SK-N-SH treated with all-trans-retinoic acid at 6 μM for 48 hours (cell line): ENCODE measurements around the gene ERBIN.

Experiments used
- ATAC-seq: fragments of 200-7000 bp; cut with Tn5 transposase; 3 replicates; pipeline ENCODE4 v1.9.1; 2020; ENCODE audit warnings: mild to moderate bottlenecking, moderate library complexity
- BACH2 ChIP-seq: fragments of 250-450 bp; sonication (Bioruptor Pico); IDR thresholded peaks from 2 replicates; pipeline ENCODE4 v1.9.0; 2021; ENCODE audit warnings: mild to moderate bottlenecking, borderline replicate concordance
- CREB5 ChIP-seq: fragments of 250-450 bp; sonication (Bioruptor Pico); IDR thresholded peaks from 2 replicates; pipeline ENCODE4 v1.5.1; 2020; ENCODE audit warnings: low read depth, mild to moderate bottlenecking, moderate library complexity
- CSDC2 ChIP-seq: fragments of 250-450 bp; sonication (Bioruptor Pico); IDR thresholded peaks from 2 replicates; pipeline ENCODE4 v1.5.0; 2020; ENCODE audit warnings: mild to moderate bottlenecking, moderate library complexity
- CSRNP3 ChIP-seq: fragments of 250-450 bp; sonication (Bioruptor Pico); IDR thresholded peaks from 2 replicates; pipeline ENCODE4 v1.5.1; 2021; ENCODE audit warnings: mild to moderate bottlenecking, moderate library complexity
- ESRRG ChIP-seq: fragments of 250-450 bp; sonication (Bioruptor Pico); IDR thresholded peaks from 2 replicates; pipeline ENCODE4 v1.6.1; 2021; ENCODE audit warnings: mild to moderate bottlenecking
- GLIS3 ChIP-seq: fragments of 250-450 bp; sonication (Bioruptor Pico); IDR thresholded peaks from 2 replicates; pipeline ENCODE4 v1.5.0; 2020; ENCODE audit warnings: mild to moderate bottlenecking, moderate library complexity
- ISL1 ChIP-seq: fragments of 250-450 bp; sonication (Bioruptor Pico); IDR thresholded peaks from 2 replicates; pipeline ENCODE4 v2.1.2; 2022; ENCODE audit warnings: mild to moderate bottlenecking, moderate library complexity
- OSR1 ChIP-seq: fragments of 250-450 bp; sonication (Bioruptor Pico); IDR thresholded peaks from 2 replicates; pipeline ENCODE4 v1.8.0; 2022; ENCODE audit warnings: moderate library complexity, mild to moderate bottlenecking, inconsistent platforms
- PATZ1 ChIP-seq: fragments of 250-450 bp; sonication (Bioruptor Pico); IDR thresholded peaks from 2 replicates; pipeline ENCODE4 v1.8.0; 2020; ENCODE audit warnings: mild to moderate bottlenecking, moderate library complexity, borderline replicate concordance
- POU6F1 ChIP-seq: fragments of 250-450 bp; sonication (Bioruptor Pico); IDR thresholded peaks from 2 replicates; pipeline ENCODE4 v1.8.0; 2021; ENCODE audit warnings: low read depth, mild to moderate bottlenecking, moderate library complexity, borderline replicate concordance
- PPARA ChIP-seq: fragments of 250-450 bp; sonication (Bioruptor Pico); IDR thresholded peaks from 2 replicates; pipeline ENCODE4 v1.5.0; 2020; ENCODE audit warnings: mild to moderate bottlenecking, borderline replicate concordance
- RARB ChIP-seq: fragments of 250-450 bp; sonication (Bioruptor Pico); IDR thresholded peaks from 2 replicates; pipeline ENCODE4 v1.8.0; 2021; ENCODE audit warnings: mild to moderate bottlenecking, moderate library complexity
- SNAI2 ChIP-seq: fragments of 250-450 bp; sonication (Bioruptor Pico); IDR thresholded peaks from 2 replicates; pipeline ENCODE4 v1.5.0; 2020; ENCODE audit warnings: mild to moderate bottlenecking, moderate library complexity
- TOX ChIP-seq: fragments of 250-450 bp; sonication (Bioruptor Pico); IDR thresholded peaks from 2 replicates; pipeline ENCODE4 v1.8.0; 2021; ENCODE audit warnings: mild to moderate bottlenecking, moderate library complexity, borderline replicate concordance
- TSHZ2 ChIP-seq: fragments of 250-450 bp; sonication (Bioruptor Pico); IDR thresholded peaks from 2 replicates; pipeline ENCODE4 v1.5.0; 2020; ENCODE audit warnings: mild to moderate bottlenecking, moderate library complexity
- ZFP3 ChIP-seq: fragments of 250-450 bp; sonication (Bioruptor Pico); IDR thresholded peaks from 2 replicates; pipeline ENCODE4 v1.5.0; 2020; ENCODE audit warnings: mild to moderate bottlenecking, moderate library complexity
- ZFP30 ChIP-seq: fragments of 450-650 bp; formaldehyde crosslinking; IDR thresholded peaks from 2 replicates; pipeline ENCODE4 v1.5.0; 2022; ENCODE audit warnings: mild to moderate bottlenecking, moderate library complexity
- ZNF8 ChIP-seq: fragments of 450-650 bp; formaldehyde crosslinking; IDR thresholded peaks from 2 replicates; pipeline ENCODE4 v1.5.0; 2020; ENCODE audit warnings: mild to moderate bottlenecking, moderate library complexity

ERBIN gene

GRCh38 chr5:66015196-66015960 is 89.0 kb downstream of the ERBIN start (continued):
- TF ChIP-seq TSHZ2 (no peak), TOX (no peak), CSDC2 (CRISPR knock-in tag) (no peak), RARB (CRISPR knock-in tag) (no peak)
- TF ChIP-seq, all 23 proteins: peak for 0

- no peak for TF ChIP-seq ESRRG (CRISPR knock-in tag)
- TF ChIP-seq CSRNP3 (CRISPR knock-in tag): no peak
- TF ChIP-seq ZNF8 (CRISPR knock-in tag): no peak
- TF ChIP-seq GLIS3 (CRISPR knock-in tag): no peak
- TF ChIP-seq ZFP30 (CRISPR knock-in tag): no peak
- TF ChIP-seq CSDC2 (CRISPR knock-in tag): no peak
- TF ChIP-seq TSHZ2: no peak
- TF ChIP-seq CREB5: no peak
- no peak for TF ChIP-seq ISL1
- no peak for TF ChIP-seq PATZ1
- no peak for TF ChIP-seq SNAI2 (CRISPR knock-in tag)
- no peak for ATAC-seq
Measured at GRCh38 chr5:66021585-66021984, 95.2 kb downstream of the ERBIN start.

GRCh38 chr5:66039296-66039695 is 112.9 kb downstream of the ERBIN start:
- no peak for ATAC-seq
- no peak for TF ChIP-seq BACH2 (CRISPR knock-in tag)
- no peak for TF ChIP-seq RARB (CRISPR knock-in tag)
- no peak for TF ChIP-seq ISL1
- TF ChIP-seq ESRRG (CRISPR knock-in tag): no peak

- TF ChIP-seq CSDC2 (CRISPR knock-in tag): no peak
- no peak for TF ChIP-seq OSR1 (CRISPR knock-in tag)
- no peak for TF ChIP-seq CSRNP3 (CRISPR knock-in tag)
- no peak for TF ChIP-seq POU6F1 (CRISPR knock-in tag)
- no peak for TF ChIP-seq PPARA (CRISPR knock-in tag)
- TF ChIP-seq TSHZ2: no peak
- TF ChIP-seq RARB (CRISPR knock-in tag): no peak
- TF ChIP-seq ZFP3 (CRISPR knock-in tag): no peak
- TF ChIP-seq ZFP30 (CRISPR knock-in tag): no peak
- no peak for TF ChIP-seq ZNF8 (CRISPR knock-in tag)
- TF ChIP-seq ESRRG (CRISPR knock-in tag): no peak
- TF ChIP-seq BACH2 (CRISPR knock-in tag): no peak
- ATAC-seq: no peak
Measured at GRCh38 chr5:66039701-66040100, 113.3 kb downstream of the ERBIN start.
